ENCODE data around the gene TCF23.

Gene TCF23

GRCh38 chr2:27198627-27199026 is 49.8 kb downstream of the TCF23 start:
- no peak for DNase-seq (ENCODE audit: low read depth in 1 of 2, low spot score in 1 of 2)
- in situ Hi-C loops (cut with HindIII; ENCODE audit: low pct_unique_long_range_greater_than_20kb, low sequenced_read_pairs), result no loop called here
- no peak for TF ChIP-seq JUND (IDR thresholded peaks at IDR 0.05; ENCODE audit: low read depth)

- TF ChIP-seq JUND (IDR thresholded peaks at IDR 0.05; ENCODE audit: low read depth), result no peak
- no peak for DNase-seq (ENCODE audit: low read depth in 1 of 2, low spot score in 1 of 2)
- in situ Hi-C loops (cut with HindIII; ENCODE audit: low pct_unique_long_range_greater_than_20kb, low sequenced_read_pairs), result no loop called here
Measured at GRCh38 chr2:27199241-27199640, 50.4 kb downstream of the TCF23 start.

GRCh38 chr2:27201675-27202074 is 52.9 kb downstream of the TCF23 start:
- no peak for DNase-seq (ENCODE audit: low read depth in 1 of 2, low spot score in 1 of 2)
- in situ Hi-C loops (cut with HindIII; ENCODE audit: low pct_unique_long_range_greater_than_20kb, low sequenced_read_pairs), result no loop called here

GRCh38 chr2:27202854-27203253 is 54.0 kb downstream of the TCF23 start:
- DNase-seq (ENCODE audit: low read depth in 1 of 2, low spot score in 1 of 2), result no peak
- no peak for TF ChIP-seq JUND (IDR thresholded peaks at IDR 0.05; ENCODE audit: low read depth)
- in situ Hi-C loops (cut with HindIII; ENCODE audit: low pct_unique_long_range_greater_than_20kb, low sequenced_read_pairs), result no loop called here

More at GRCh38 chr2:27201675-27202074, 52.9 kb downstream of the TCF23 start:
- no peak for TF ChIP-seq JUND (IDR thresholded peaks at IDR 0.05; ENCODE audit: low read depth)

GRCh38 chr2:27203741-27204140 is 54.9 kb downstream of the TCF23 start:
- DNase-seq (ENCODE audit: low read depth in 1 of 2, low spot score in 1 of 2), result no peak
- no peak for TF ChIP-seq JUND (IDR thresholded peaks at IDR 0.05; ENCODE audit: low read depth)
- in situ Hi-C loops (cut with HindIII; ENCODE audit: low pct_unique_long_range_greater_than_20kb, low sequenced_read_pairs), result no loop called here

GRCh38 chr2:27204566-27204965 is 55.8 kb downstream of the TCF23 start:
- in situ Hi-C loops (cut with HindIII; ENCODE audit: low pct_unique_long_range_greater_than_20kb, low sequenced_read_pairs), result no loop called here
- no peak for TF ChIP-seq JUND (IDR thresholded peaks at IDR 0.05; ENCODE audit: low read depth)
- no peak for DNase-seq (ENCODE audit: low read depth in 1 of 2, low spot score in 1 of 2)

- no peak for TF ChIP-seq JUND (IDR thresholded peaks at IDR 0.05; ENCODE audit: low read depth)
- DNase-seq (ENCODE audit: low read depth in 1 of 2, low spot score in 1 of 2), result no peak
- in situ Hi-C loops (cut with HindIII; ENCODE audit: low pct_unique_long_range_greater_than_20kb, low sequenced_read_pairs), result no loop called here
Measured at GRCh38 chr2:27205206-27205605, 56.4 kb downstream of the TCF23 start.

- in situ Hi-C loops (cut with HindIII; ENCODE audit: low pct_unique_long_range_greater_than_20kb, low sequenced_read_pairs), result no loop called here
- no peak for DNase-seq (ENCODE audit: low read depth in 1 of 2, low spot score in 1 of 2)
- TF ChIP-seq JUND (IDR thresholded peaks at IDR 0.05; ENCODE audit: low read depth), result no peak
Measured at GRCh38 chr2:27206346-27206745, 57.5 kb downstream of the TCF23 start.
